Measurements from ENCODE around the gene EPB41L3.

GRCh38 chr18:5419030-5419429, 124.8 kb downstream of the EPB41L3 start:
- no peak for TF ChIP-seq CTCF (IDR thresholded peaks at IDR 0.05 in 8 of 11, conservative IDR thresholded peaks at IDR 0.05 in 3 of 11)
- no peak for TF ChIP-seq POLR2A (IDR thresholded peaks at IDR 0.05)
- no peak for TF ChIP-seq POLR2AphosphoS5 (IDR thresholded peaks at IDR 0.05)

Data from spleen (tissue), 7 donors.